Activated gamma-delta T cell (primary cell): ENCODE results near the gene GLIPR1L1.

ENCODE experiments used
- DNase-seq: peaks from one replicate; lab custom pipeline; 2025; lab: John Stamatoyannopoulos, UW

Gene GLIPR1L1

DNA sequence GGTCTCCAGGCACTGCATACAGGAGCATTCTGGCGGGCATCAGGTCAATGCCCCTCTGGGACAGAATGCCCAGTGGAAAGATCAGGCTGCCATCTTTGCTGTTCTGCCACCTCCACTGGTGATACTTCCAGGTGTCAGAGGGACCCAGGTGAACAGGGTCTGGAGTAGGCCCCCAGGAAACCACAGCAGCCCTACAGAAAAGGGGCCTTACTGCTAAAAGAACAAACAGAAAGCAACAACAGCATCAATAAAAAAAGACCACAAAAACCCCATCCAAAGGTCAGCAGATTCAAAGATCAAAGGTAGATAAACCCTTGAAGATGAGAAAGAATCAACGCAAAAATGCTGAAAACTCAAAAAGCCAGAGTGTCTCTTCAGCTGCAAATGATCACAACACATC is 15.9 kb downstream of the GLIPR1L1 start:
- DNase-seq: no peak

- DNase-seq: no peak
Observed at GRCh38 chr12:75354011-75354410, 19.5 kb downstream of the GLIPR1L1 start.

- DNase-seq: no peak
Observed at GRCh38 chr12:75360920-75361319, 26.4 kb downstream of the GLIPR1L1 start.

GRCh38 chr12:75361408-75361807 is 26.9 kb downstream of the GLIPR1L1 start:
- DNase-seq: no peak

DNA sequence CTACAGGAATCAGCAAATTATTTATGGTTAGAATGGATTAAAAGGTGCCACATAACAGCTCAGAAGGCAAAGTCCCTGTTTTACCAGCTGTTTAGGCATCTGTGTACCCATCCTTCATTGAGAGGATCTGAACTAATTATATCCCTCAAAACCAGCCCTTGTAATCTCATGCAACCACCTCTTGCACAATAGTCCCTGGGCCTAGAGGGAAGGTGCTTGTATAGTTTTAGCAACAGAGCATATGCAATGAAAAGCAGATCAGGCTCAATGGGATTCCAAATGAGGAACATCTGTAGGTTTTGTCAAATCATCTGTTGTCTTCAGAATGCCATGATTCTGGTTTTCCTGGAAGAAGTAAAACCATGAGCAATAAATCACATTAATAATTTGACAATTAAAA is 30.4 kb downstream of the GLIPR1L1 start:
- DNase-seq: no peak

- DNase-seq: no peak
Observed at GRCh38 chr12:75366629-75367028, 32.2 kb downstream of the GLIPR1L1 start.

DNA sequence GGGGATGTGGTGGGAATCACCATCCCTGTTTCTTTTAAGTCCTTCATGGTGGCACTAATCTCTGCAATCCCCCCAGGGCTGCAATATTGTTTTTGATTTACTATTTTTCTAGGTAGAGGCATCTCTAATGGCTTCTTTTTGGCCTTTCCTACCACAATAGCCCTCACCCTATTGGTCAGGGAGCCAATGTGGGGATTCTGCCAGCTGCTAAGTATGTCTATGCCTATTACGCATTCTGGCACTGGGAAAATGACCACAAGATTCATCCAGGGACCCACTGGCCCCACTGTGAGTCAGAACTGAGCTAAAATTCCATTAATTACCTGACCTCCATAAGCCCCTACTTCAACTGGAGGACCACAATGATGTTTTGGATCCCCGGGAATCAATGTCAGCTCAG is 40.5 kb downstream of the GLIPR1L1 start:
- no peak for DNase-seq

DNA sequence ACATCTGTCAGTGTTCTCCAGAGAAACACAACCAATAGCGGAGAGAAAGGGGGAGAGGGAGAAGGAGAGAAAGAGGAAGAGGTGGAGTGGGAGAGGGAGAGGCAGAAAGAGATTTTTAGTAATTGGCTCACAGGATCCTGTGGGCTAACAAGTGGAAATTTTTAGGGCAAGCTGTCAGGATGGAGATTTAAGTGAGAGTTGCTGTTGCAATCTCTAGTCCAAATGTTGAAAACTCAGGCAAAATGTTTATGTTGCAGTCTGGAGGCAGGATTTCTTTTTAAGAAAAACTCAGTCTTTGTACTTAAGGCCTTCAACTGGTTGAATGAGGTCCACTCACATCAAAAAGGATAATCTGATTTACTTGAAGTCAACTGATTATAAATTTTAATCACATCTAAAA is 43.9 kb downstream of the GLIPR1L1 start:
- no peak for DNase-seq

DNA sequence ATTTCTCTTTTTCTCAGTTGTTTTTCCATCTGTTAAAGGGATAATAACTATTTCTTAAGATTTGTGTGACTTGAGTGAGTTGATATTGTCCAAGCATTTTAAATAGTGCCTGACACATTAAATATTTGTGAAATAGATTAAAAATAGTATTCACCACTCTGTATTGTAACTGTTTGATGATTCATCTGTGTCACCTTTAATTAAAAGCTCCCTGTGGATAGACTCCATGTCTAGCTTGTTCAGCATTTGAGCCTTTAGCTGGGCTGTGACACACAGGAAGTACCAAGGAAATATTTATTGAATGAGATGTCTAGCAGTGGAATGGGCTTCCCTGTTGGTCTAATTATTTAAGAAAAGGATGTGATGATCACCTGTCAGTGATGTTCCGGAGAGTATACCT is 54.6 kb downstream of the GLIPR1L1 start:
- no peak for DNase-seq

DNA sequence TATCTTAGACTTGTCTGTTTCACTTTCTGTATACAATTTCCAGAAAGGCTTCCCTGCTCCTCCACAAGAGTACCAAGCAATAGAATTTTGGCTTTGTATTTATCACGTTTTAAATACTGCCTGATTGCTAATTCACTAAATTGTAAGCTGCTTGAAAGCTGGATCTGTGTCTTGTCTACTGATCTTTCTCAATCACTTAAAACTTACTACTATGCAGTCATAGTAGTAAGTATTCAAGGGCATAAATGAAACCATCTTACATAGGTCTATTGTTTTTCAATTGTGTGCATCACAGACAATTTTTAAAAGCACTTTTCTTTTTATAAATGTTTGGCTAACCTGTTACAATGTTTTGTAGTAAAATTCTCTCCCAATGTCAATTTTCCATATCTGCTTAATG is 55.2 kb downstream of the GLIPR1L1 start:
- no peak for DNase-seq

GRCh38 chr12:75390156-75390898 is 55.9 kb downstream of the GLIPR1L1 start:
- DNase-seq: no peak

GRCh38 chr12:75390899-75391538 is 56.5 kb downstream of the GLIPR1L1 start, which contains the start of gene GLIPR1L2:
Gene GLIPR1L2 (plus strand): TSS chr12:75391089. CDS start chr12:75391117, 28 bp downstream.
- peak; percentile 73 for DNase-seq

DNA sequence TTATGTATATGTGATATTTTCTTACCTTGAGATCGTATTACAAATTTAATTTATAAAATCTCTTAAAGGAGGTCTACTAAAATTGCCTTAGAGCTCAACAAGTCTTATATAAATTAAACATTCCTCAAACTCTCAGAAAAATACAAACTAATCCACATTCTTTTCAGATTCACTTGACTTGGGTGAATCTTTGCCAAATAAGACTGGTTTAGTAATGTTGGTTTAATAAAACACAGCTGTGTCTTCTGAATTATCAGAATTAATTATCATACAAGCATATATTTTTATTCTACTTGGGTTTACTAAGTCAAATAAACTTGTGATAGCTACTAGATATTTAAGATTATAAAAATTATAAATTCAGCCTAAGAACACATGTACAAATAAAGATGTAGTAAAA is 69.8 kb downstream of the GLIPR1L1 start:
- no peak for DNase-seq

DNA sequence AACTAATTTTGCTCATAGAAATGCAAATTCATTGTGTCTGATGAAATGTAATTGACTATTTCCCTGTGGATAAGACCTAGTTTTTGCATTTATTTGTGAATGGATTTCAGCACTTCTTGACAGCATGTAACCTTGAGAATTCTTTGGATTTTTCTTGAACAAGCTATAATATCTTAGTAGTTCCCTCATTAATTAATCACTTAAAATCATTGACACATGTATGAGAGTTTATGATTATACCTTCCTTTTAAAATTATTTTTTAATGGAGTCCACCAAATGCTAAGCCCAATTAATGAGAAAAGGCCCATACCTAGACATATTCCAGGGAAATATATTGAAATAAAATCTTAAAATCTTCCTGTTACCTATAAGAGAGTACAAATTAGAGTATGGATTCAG is 73.2 kb downstream of the GLIPR1L1 start:
- no peak for DNase-seq

GRCh38 chr12:75409830-75410229 is 75.4 kb downstream of the GLIPR1L1 start:
- DNase-seq: no peak

DNA sequence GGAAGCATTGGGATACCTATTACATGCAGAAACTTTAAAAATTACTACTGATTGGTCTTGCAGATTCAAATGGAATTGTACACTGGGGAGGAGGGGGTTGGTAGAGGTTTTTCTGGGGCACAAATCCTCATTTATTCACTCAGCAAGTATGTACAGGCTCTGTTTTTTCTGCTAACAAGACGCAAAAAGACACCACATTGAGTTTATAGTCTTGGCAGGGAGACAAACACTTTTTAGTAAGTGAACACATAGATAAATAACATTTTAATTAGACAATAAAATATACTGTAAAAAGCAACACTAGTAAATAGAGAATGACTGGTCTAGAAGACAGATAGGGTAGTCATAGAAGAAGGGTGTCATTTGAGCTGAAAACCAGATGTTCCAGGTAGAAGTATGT is 80.2 kb downstream of the GLIPR1L1 start:
- no peak for DNase-seq

- no peak for DNase-seq
Observed at GRCh38 chr12:75419841-75420240, 85.4 kb downstream of the GLIPR1L1 start.
